Neuron (in vitro differentiated cells): ENCODE measurements around the gene TMOD2.

Source experiments
- H2AFZ ChIP-seq: one replicate; pipeline ENCODE4 v1.6.1; 2013; ENCODE audit warnings: low read depth, mild to moderate bottlenecking, inconsistent platforms, low read length, moderate library complexity
- H3K27me3 ChIP-seq: one replicate; pipeline ENCODE4 v1.6.1; 2013; ENCODE audit warnings: low read length; ENCODE audit not compliant: insufficient read depth
- H3K36me3 ChIP-seq: one replicate; pipeline ENCODE4 v1.6.1; 2013; ENCODE audit warnings: low read length; ENCODE audit not compliant: insufficient read depth
- H3K4me1 ChIP-seq: one replicate; pipeline ENCODE4 v1.6.1; 2013; ENCODE audit warnings: low read length; ENCODE audit not compliant: insufficient read depth
- H3K4me3 ChIP-seq: 2 replicates; pipeline ENCODE4 v1.5.1; 2013; ENCODE audit warnings: mild to moderate bottlenecking, low read length, moderate library complexity
- H3K9me3 ChIP-seq: one replicate; pipeline ENCODE4 v1.6.1; 2013; ENCODE audit warnings: low read length

Gene TMOD2

GRCh38 chr15:51825698-51826097 is 74.3 kb downstream of the TMOD2 start:
- no peaks in the 10 kb centered on the region for H3K27me3 ChIP-seq

GRCh38 chr15:51828621-51829375 is 77.4 kb downstream of the TMOD2 start:
- Histone ChIP-seq H3K4me3 (peak overlapping the region; percentile 64), H3K27me3 (no peaks in the 10 kb centered on the region), H3K9me3 (no peaks in the 10 kb centered on the region), H3K4me1 (peaks cover 21% of the 10 kb centered on the region), H2AFZ (peak overlapping the region; percentile 78), H3K36me3 (no peaks in the 10 kb centered on the region)

More at GRCh38 chr15:51825698-51826097, 74.3 kb downstream of the TMOD2 start:
- no peaks in the 10 kb centered on the region for H3K36me3 ChIP-seq
- H3K9me3 ChIP-seq = peaks cover 3% of the 10 kb centered on the region
- no peak overlapping the region for H3K4me3 ChIP-seq
- H3K4me1 ChIP-seq = peaks cover 5% of the 10 kb centered on the region
- H2AFZ ChIP-seq = no peak overlapping the region

GRCh38 chr15:51829376-51830275 is 78.2 kb downstream of the TMOD2 start, which contains the start of gene TMOD3:
TMOD3 (plus strand) TSS chr15:51829653; CDS start chr15:51862885, 33,232 bp downstream.
- Histone ChIP-seq H3K4me1 (peaks cover 21% of the 10 kb centered on the region), H3K4me3 (peak within 1 kb of the TSS; percentile 64), H3K36me3 (no peaks in the 10 kb centered on the region), H2AFZ (peak within 1 kb of the TSS; percentile 78), H3K27me3 (no peaks in the 10 kb centered on the region), H3K9me3 (no peaks in the 10 kb centered on the region)

DNA sequence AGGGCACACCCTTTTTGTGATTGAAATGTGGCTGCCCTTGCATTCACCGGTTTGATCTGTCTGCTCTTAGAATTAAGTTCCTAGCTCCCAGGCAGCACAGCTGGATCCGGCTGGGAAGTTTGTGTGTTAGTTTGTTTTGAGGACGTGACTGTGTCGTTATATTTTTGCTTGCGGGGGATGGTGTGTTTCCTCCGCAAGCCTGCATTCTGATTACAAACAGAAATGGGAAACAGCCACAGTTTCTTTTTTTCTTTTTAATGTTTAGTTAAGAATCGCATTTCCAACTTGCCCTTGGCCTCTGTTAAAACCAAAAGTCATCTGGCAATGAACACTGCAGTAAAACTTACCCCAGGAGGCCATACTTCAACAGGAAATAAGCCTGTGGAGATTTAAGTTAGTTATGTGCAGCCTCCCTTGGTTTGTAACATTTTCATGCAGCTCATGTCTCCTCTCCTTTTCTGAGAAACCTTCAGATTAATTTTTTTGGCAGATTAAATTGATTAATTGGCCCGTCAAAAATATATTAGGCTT is 78.9 kb downstream of the TMOD2 start:
- H3K27me3 ChIP-seq = no peaks in the 10 kb centered on the region
- H2AFZ ChIP-seq = peak overlapping the region; percentile 78
- peaks cover 21% of the 10 kb centered on the region for H3K4me1 ChIP-seq
- no peaks in the 10 kb centered on the region for H3K36me3 ChIP-seq
- no peaks in the 10 kb centered on the region for H3K9me3 ChIP-seq
- peak overlapping the region; percentile 64 for H3K4me3 ChIP-seq

DNA sequence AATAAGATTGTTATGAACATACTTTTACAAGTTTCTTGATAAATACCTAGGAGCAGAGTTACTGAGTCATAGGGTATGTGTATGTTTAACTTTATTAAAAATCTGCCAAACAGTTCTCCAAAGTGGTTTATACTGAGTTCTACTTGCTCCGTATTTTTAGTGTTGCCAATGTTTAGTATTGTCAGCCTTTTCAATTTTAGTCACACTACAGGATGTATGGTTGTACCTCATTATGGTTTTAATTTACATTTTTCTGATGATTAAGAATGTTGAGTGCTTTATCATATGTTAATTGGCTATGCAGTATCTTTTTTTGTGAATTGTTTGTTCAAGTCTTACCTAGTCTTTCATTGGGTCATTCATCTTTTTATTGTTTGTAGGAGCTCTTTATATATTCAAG is 82.4 kb downstream of the TMOD2 start:
- Histone ChIP-seq H3K4me1 (peaks cover 29% of the 10 kb centered on the region), H2AFZ (no peak overlapping the region), H3K9me3 (no peaks in the 10 kb centered on the region), H3K27me3 (no peaks in the 10 kb centered on the region), H3K4me3 (no peak overlapping the region), H3K36me3 (no peaks in the 10 kb centered on the region)

DNA sequence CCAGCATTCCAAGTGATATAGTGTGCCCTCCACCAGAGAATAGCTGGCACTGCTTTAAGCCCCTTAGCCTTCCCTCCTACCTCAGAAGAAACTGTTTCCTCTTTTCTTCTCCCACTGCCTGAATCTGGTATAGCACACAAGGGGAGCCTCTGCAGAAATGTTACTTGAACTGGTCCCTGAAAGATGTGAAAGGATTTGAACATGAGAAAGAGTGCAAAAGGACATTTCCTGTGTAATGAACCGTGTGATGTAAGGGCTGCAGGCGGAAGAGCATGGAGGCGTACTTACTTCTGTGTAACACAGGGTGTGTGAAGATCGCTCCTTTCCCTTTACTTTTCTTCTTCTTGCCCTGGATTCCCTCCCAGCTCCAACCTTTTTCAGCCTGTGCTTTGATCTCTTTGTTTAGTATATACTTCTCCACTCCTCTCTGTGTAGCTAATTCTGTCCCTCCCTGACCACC is 86.4 kb downstream of the TMOD2 start:
- Histone ChIP-seq H2AFZ (no peak overlapping the region), H3K36me3 (no peaks in the 10 kb centered on the region), H3K4me3 (peak overlapping the region; percentile 2), H3K4me1 (peaks cover 15% of the 10 kb centered on the region), H3K27me3 (no peaks in the 10 kb centered on the region), H3K9me3 (no peaks in the 10 kb centered on the region)

DNA sequence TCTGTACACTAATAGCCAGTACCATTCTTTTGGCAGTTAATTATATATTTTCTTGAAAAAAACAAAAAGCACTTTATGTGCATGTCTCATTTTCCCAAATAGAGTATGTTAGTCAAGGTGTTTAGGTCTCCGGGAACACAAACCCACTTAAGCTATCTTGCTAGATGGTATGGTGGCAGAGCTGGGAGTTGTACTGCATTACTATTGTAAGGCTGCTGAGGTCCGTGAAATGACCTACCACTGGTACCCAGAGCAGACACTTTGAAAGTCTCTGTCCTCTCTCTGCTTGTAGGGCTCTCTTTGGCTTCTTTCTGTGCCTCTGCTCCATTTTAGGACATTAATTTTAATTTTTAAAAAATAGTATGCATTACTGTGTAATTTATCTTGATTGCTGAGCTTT is 86.9 kb downstream of the TMOD2 start:
- Histone ChIP-seq H3K4me3 (peak overlapping the region; percentile 1), H3K36me3 (no peaks in the 10 kb centered on the region), H3K9me3 (no peaks in the 10 kb centered on the region), H3K4me1 (peaks cover 18% of the 10 kb centered on the region), H3K27me3 (no peaks in the 10 kb centered on the region), H2AFZ (no peak overlapping the region)

DNA sequence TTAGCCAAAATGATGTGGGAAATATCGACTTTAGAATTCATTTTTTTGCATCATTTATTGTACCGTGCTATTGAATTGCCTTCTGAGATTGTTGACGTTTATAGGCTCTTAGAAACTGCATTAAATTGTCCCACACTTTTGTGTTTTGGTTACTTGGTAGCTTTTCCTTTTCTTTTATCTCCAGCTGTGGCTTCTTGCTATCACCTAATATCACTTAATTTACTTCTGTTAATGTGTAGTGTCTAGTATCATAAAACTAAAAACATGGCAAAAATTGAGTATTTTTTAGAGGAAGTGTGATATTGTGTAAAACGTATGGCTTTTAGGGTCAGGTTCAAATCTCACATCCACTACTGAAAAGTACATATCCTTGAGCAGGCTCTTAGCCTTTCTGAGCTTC is 89.3 kb downstream of the TMOD2 start:
- H3K36me3 ChIP-seq = no peaks in the 10 kb centered on the region
- peaks cover 20% of the 10 kb centered on the region for H3K4me1 ChIP-seq
- no peaks in the 10 kb centered on the region for H3K27me3 ChIP-seq
- H3K4me3 ChIP-seq = no peak overlapping the region
- H2AFZ ChIP-seq = no peak overlapping the region
- H3K9me3 ChIP-seq = no peaks in the 10 kb centered on the region

GRCh38 chr15:51841406-51842040 is 90.1 kb downstream of the TMOD2 start:
- Histone ChIP-seq H3K9me3 (no peaks in the 10 kb centered on the region), H3K36me3 (no peaks in the 10 kb centered on the region), H3K4me1 (peaks cover 20% of the 10 kb centered on the region), H2AFZ (no peak overlapping the region), H3K27me3 (no peaks in the 10 kb centered on the region), H3K4me3 (no peak overlapping the region)

- H3K36me3 ChIP-seq = no peaks in the 10 kb centered on the region
- H3K27me3 ChIP-seq = no peaks in the 10 kb centered on the region
- no peak overlapping the region for H2AFZ ChIP-seq
Measured at GRCh38 chr15:51842265-51842664, 90.9 kb downstream of the TMOD2 start.

DNA sequence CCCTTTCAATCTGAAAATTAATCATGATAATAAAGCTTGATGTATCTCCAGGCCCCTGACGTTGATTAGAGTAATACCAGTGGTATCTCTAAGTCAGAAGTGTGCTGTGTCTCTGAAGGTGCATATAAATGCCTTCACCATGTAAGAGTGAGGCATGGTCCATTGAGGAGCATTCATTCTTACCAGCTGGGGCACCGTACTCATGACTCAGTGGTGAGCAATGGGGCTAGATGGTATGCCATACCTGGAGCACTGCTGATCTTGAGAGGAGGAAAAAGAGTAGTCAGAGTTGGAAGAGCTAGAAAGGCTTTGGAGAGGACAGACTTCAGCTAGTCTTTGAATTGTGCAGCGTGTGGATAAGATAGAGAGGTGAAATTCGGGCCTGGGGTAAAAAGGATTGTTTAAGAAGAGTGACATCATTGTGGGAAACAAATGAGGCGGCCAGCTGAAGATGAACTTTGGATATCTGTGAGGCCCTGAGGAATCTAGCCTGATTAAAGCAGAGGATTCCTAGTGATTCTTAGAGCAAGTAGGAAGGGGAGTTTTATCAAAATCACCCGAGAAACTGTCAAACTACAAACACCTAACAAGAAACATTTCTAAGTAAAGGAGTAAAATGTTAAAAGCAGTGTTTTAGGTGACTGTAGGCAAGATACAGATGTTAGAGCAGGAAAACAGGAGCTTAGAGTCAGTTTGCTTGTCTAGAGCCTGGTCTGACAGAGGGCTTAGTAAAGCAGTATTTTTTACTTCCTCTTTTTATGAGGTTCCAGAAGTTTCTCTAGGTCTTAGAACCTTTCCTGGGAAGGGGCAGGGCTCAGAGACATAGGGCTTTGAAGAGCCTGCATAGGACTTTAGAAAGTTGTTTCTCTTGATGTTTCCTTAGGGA is 91.7 kb downstream of the TMOD2 start:
- H3K9me3 ChIP-seq = no peaks in the 10 kb centered on the region
- no peaks in the 10 kb centered on the region for H3K27me3 ChIP-seq
- H3K4me3 ChIP-seq = no peak overlapping the region
- no peak overlapping the region for H2AFZ ChIP-seq
- H3K4me1 ChIP-seq = peaks cover 16% of the 10 kb centered on the region
- no peaks in the 10 kb centered on the region for H3K36me3 ChIP-seq

More at GRCh38 chr15:51842265-51842664, 90.9 kb downstream of the TMOD2 start:
- Histone ChIP-seq H3K4me3 (no peak overlapping the region), H3K4me1 (peaks cover 23% of the 10 kb centered on the region), H3K9me3 (no peaks in the 10 kb centered on the region)
